G401 (cell line): Measurements from ENCODE around the gene ADCY3. TPM values are rescaled to one million over a fixed set of nuclear protein-coding genes. Genes with fewer than 3 reads are reported as not detected.
A peak's percentile ranks its signal among the peaks of the same experiment; 100 is the strongest.
"Not testable (repeated sequence)": the region's sequence is repeated elsewhere in the genome, so short reads cannot be mapped to it uniquely, and the experiment has no call there.

ENCODE experiments used
- DNase-seq: peaks from one replicate; pipeline ENCODE4 v3.0.0-alpha.2; 2015; ENCODE audit warnings: low spot score
- in situ Hi-C: cut with HindIII; loops from 2 replicates; pipeline ENCODE4 v1.10.0; 2016; ENCODE audit warnings: low sequenced_read_pairs, mixed read lengths
- total RNA-seq: library from RNA; depleted of rRNA; stranded (reverse); fragments of >200 nt; shearing (Covaris generic); gene quantifications from 2 replicates; pipeline ENCODE4 v1.2.3, GENCODE V29; 2014

ADCY3 gene
- total RNA-seq, 1 experiment from 2014 or later = 22.3 TPM

- DNase-seq, in situ Hi-C loops: not testable (repeated sequence)
Observed at GRCh38 chr2:24805811-24806660, 114.0 kb downstream of the ADCY3 start.

- DNase-seq, in situ Hi-C loops: not testable (repeated sequence)
Observed at GRCh38 chr2:24800487-24800886, 119.5 kb downstream of the ADCY3 start.

GRCh38 chr2:24797644-24798043 lies 122.4 kb downstream of the ADCY3 start:
- in situ Hi-C loops = no loop called here
- DNase-seq = no peak

- in situ Hi-C loops = no loop called here
Observed at GRCh38 chr2:24793761-24794435, 126.1 kb downstream of the ADCY3 start.

GRCh38 chr2:24792874-24793760 lies 126.9 kb downstream of the ADCY3 start, which contains the start of the genes CENPO and PTRHD1:
Gene CENPO, plus strand, starts transcription at chr2:24793425. Its CDS starts 495 bp downstream, at chr2:24793920.
Gene PTRHD1, minus strand, starts transcription at chr2:24793391. Its CDS starts 14 bp downstream, at chr2:24793377.
- DNase-seq = peak; percentile 97
- in situ Hi-C loops = no loop called here

More at GRCh38 chr2:24793761-24794435, 126.1 kb downstream of the ADCY3 start:
- no peak for DNase-seq

GRCh38 chr2:24792542-24792873 lies 127.5 kb downstream of the ADCY3 start:
- DNase-seq = no peak
- in situ Hi-C loops = no loop called here

- in situ Hi-C loops = no loop called here
- DNase-seq = no peak
Observed at GRCh38 chr2:24791452-24791851, 128.6 kb downstream of the ADCY3 start.

- DNase-seq = no peak
- in situ Hi-C loops = no loop called here
Observed at GRCh38 chr2:24788816-24789215, 131.2 kb downstream of the ADCY3 start.

GRCh38 chr2:24787532-24787931 lies 132.5 kb downstream of the ADCY3 start:
- in situ Hi-C loops = no loop called here

GRCh38 chr2:24785671-24786321 lies 134.2 kb downstream of the ADCY3 start:
- no peak for DNase-seq
- in situ Hi-C loops = no loop called here

More at GRCh38 chr2:24787532-24787931, 132.5 kb downstream of the ADCY3 start:
- no peak for DNase-seq

GRCh38 chr2:24783641-24784040 lies 136.4 kb downstream of the ADCY3 start:
- in situ Hi-C loops = no loop called here

GRCh38 chr2:24779116-24779515 lies 140.9 kb downstream of the ADCY3 start:
- in situ Hi-C loops = no loop called here
- no peak for DNase-seq

More at GRCh38 chr2:24783641-24784040, 136.4 kb downstream of the ADCY3 start:
- no peak for DNase-seq

- DNase-seq = no peak
- in situ Hi-C loops = no loop called here
Observed at GRCh38 chr2:24774373-24774772, 145.7 kb downstream of the ADCY3 start.

GRCh38 chr2:24771764-24772586 lies 148.1 kb downstream of the ADCY3 start:
- in situ Hi-C loops = no loop called here
- DNase-seq = no peak

GRCh38 chr2:24771061-24771460 lies 149.0 kb downstream of the ADCY3 start:
- in situ Hi-C loops = no loop called here
- no peak for DNase-seq
